ENCODE data around the gene TM7SF2. TPM values are rescaled to one million over a fixed set of nuclear protein-coding genes. Genes with fewer than 3 reads are reported as not detected.

TM7SF2 gene
- total and polyA plus RNA-seq, 2 of the 13 experiments (the other 11 are each of a cell fraction or from before 2014, with no cell fraction given), result 56.0 to 66.9 TPM

- TF ChIP-seq SAP130 (CRISPR knock-in tag; IDR thresholded peaks at IDR 0.05; ENCODE audit: low read depth) (peak; percentile 49; the same call in 1 of the 2 replicates), RAD21 (CRISPR knock-in tag; IDR thresholded peaks at IDR 0.05) (peak; percentile 78), FOSL2 (CRISPR knock-in tag; IDR thresholded peaks at IDR 0.05) (0 out of 2 replicates have a peak, but pooled peaks have one; percentile 27), ZNF687 (CRISPR knock-in tag; IDR thresholded peaks at IDR 0.05) (peak; percentile 44), THAP11 (CRISPR knock-in tag; IDR thresholded peaks at IDR 0.05) (0 out of 2 replicates have a peak, but pooled peaks have one; percentile 18), TEAD3 (CRISPR knock-in tag; optimal IDR thresholded peaks at IDR 0.05; ENCODE audit: borderline replicate concordance) (peak; percentile 26), HNF1B (CRISPR knock-in tag; IDR thresholded peaks at IDR 0.05) (0 out of 2 replicates have a peak, but pooled peaks have one; percentile 48), TAF15 (IDR thresholded peaks at IDR 0.05; ENCODE audit: low read depth, low read length, poor library complexity, severe bottlenecking) (no peak)
- TF ChIP-seq, protein P1, sequence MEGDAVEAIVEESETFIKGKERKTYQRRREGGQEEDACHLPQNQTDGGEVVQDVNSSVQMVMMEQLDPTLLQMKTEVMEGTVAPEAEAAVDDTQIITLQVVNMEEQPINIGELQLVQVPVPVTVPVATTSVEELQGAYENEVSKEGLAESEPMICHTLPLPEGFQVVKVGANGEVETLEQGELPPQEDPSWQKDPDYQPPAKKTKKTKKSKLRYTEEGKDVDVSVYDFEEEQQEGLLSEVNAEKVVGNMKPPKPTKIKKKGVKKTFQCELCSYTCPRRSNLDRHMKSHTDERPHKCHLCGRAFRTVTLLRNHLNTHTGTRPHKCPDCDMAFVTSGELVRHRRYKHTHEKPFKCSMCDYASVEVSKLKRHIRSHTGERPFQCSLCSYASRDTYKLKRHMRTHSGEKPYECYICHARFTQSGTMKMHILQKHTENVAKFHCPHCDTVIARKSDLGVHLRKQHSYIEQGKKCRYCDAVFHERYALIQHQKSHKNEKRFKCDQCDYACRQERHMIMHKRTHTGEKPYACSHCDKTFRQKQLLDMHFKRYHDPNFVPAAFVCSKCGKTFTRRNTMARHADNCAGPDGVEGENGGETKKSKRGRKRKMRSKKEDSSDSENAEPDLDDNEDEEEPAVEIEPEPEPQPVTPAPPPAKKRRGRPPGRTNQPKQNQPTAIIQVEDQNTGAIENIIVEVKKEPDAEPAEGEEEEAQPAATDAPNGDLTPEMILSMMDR (CRISPR knock-in tag; IDR thresholded peaks at IDR 0.05), result peak; percentile 86
- TF ChIP-seq, protein P2, sequence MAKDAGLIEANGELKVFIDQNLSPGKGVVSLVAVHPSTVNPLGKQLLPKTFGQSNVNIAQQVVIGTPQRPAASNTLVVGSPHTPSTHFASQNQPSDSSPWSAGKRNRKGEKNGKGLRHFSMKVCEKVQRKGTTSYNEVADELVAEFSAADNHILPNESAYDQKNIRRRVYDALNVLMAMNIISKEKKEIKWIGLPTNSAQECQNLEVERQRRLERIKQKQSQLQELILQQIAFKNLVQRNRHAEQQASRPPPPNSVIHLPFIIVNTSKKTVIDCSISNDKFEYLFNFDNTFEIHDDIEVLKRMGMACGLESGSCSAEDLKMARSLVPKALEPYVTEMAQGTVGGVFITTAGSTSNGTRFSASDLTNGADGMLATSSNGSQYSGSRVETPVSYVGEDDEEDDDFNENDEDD (CRISPR knock-in tag; IDR thresholded peaks at IDR 0.05; ENCODE audit: borderline replicate concordance), result no peak
Measured at GRCh38 chr11:65078151-65078550, 33.5 kb upstream of the TM7SF2 start (continued).

Data from HepG2 (cell line).